PFSK-1 (cell line): ENCODE data around the gene CHD9NB.

Experiments
- POLR2AphosphoS5 ChIP-seq: IDR thresholded peaks from 2 replicates; pipeline ENCODE4 v1.6.1; 2012; ENCODE audit warnings: low read depth, mild to moderate bottlenecking, control low read depth, low read length, moderate library complexity
- TAF1 ChIP-seq: IDR thresholded peaks from 2 replicates; pipeline ENCODE4 v1.6.1; 2012; ENCODE audit warnings: low read length, control low read depth, borderline replicate concordance; ENCODE audit not compliant: insufficient read depth

- TF ChIP-seq TAF1 (no peak), POLR2AphosphoS5 (no peak)
Measured at GRCh38 chr16:53007095-53007494, 45.6 kb downstream of the CHD9NB start.
